ENCODE data around the gene SFT2D1.
A peak's percentile ranks its signal among the peaks of the same experiment; 100 is the strongest.

Gene SFT2D1

DNA sequence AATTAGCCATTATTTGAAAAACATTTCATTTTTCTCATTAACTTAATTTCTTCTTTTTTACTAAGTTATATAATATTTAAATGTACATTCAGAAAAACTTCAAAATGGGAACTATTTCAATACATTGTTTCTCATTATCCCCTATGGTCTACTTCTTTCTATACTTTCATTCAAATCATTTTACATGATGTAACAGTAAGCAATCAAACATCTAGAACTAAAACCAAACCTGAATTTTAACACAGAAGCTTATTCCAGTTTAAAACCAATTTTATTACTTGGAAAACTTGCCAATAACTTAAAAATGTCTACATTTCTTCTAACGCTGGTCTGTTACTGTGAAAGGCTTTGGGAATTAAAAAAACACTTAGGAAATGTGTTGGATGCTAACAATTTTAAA, 29.5 kb downstream of the SFT2D1 start:
- H3K4me3 ChIP-seq (ENCODE audit: low read length) = no peak overlapping the region
- no peak for DNase-seq (ENCODE audit: low read depth)
- TF ChIP-seq, protein P1, sequence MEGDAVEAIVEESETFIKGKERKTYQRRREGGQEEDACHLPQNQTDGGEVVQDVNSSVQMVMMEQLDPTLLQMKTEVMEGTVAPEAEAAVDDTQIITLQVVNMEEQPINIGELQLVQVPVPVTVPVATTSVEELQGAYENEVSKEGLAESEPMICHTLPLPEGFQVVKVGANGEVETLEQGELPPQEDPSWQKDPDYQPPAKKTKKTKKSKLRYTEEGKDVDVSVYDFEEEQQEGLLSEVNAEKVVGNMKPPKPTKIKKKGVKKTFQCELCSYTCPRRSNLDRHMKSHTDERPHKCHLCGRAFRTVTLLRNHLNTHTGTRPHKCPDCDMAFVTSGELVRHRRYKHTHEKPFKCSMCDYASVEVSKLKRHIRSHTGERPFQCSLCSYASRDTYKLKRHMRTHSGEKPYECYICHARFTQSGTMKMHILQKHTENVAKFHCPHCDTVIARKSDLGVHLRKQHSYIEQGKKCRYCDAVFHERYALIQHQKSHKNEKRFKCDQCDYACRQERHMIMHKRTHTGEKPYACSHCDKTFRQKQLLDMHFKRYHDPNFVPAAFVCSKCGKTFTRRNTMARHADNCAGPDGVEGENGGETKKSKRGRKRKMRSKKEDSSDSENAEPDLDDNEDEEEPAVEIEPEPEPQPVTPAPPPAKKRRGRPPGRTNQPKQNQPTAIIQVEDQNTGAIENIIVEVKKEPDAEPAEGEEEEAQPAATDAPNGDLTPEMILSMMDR (conservative IDR thresholded peaks at IDR 0.05; ENCODE audit: low read depth, low read length) = no peak

DNA sequence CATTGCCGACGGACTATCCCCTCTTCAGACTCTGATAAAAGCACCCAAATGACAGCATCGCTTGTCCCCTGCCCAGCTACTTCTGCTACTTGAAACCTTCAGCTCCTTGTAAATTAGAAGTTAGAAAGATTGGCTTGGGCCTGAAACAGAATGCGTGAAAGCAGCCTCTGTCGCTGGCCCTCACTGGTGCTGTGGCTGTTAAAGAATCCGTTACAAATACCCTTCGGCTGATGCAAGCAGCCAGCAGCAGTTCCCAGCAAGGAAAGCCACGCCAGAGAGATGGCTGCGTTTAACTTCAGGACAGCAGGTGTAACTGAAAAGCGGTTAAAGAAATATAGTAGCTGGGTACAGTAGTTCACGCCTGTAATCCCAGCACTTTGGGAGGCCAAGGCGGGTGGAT, 31.7 kb downstream of the SFT2D1 start:
- TF ChIP-seq, protein P1 (conservative IDR thresholded peaks at IDR 0.05; ENCODE audit: low read depth, low read length) = no peak
- no peak for DNase-seq (ENCODE audit: low read depth)
- H3K4me3 ChIP-seq (ENCODE audit: low read length) = no peak overlapping the region

DNA sequence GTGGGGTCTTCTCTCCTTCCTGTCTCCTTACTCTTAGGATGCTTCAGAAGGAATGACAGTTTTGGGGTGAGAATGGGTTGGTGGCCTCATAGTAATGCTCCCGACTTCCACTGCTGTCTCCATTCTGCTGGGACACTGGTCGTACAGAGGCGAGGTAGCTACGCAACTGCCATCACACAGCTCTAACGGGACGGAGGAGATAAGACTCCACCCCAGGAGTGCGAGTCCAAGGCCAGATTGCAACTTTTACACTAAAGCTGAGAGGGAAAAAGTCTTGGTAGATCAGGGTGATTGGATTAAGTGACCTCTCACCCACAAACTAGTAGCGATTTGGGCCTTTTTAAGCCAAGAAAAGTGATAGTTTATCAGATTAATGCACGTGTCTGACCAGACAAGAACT, 32.4 kb downstream of the SFT2D1 start:
- H3K4me3 ChIP-seq (ENCODE audit: low read length) = no peak overlapping the region
- DNase-seq (ENCODE audit: low read depth) = no peak
- TF ChIP-seq, protein P1 (conservative IDR thresholded peaks at IDR 0.05; ENCODE audit: low read depth, low read length) = no peak

DNA sequence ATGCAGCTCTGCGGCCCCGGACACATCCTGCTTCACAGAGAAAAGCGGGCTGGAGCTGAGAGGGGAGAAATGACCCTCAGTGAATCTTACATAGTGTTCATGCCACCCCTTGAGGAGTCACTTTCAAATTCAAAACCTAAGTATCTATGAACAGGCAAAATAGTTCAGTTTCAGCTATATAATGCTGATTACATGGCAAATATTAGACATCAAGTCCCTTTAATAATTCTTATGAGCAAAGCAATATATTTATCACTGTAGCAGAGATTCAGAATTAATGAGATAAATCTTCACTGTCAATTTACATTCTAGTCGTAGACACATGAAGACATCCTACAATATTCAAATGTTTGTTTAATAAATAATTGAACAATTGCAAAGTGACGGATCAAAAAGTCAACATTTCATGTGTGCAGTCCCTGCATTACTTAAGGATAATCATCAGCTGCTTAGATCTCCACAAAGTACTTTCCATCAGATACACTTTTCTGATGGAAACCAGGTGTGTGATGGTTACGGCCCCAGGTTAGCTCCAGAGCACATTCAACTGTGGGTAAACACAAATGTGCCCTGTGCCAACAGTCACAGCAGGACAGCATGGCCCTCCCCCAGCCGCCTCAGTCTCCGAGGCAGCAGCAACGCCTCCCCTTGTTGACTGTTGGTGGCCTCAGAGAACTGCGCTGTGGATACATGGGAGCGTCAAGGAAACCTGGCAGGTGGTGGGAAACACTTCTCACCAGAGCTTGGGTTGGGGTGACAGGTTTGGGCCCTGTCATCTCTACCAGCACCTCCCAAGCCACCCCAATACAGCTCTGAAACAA, 33.4 kb downstream of the SFT2D1 start:
- no peak for DNase-seq (ENCODE audit: low read depth)
- TF ChIP-seq, protein P1 (conservative IDR thresholded peaks at IDR 0.05; ENCODE audit: low read depth, low read length) = no peak
- H3K4me3 ChIP-seq (ENCODE audit: low read length) = peak overlapping the region; percentile 41

DNA sequence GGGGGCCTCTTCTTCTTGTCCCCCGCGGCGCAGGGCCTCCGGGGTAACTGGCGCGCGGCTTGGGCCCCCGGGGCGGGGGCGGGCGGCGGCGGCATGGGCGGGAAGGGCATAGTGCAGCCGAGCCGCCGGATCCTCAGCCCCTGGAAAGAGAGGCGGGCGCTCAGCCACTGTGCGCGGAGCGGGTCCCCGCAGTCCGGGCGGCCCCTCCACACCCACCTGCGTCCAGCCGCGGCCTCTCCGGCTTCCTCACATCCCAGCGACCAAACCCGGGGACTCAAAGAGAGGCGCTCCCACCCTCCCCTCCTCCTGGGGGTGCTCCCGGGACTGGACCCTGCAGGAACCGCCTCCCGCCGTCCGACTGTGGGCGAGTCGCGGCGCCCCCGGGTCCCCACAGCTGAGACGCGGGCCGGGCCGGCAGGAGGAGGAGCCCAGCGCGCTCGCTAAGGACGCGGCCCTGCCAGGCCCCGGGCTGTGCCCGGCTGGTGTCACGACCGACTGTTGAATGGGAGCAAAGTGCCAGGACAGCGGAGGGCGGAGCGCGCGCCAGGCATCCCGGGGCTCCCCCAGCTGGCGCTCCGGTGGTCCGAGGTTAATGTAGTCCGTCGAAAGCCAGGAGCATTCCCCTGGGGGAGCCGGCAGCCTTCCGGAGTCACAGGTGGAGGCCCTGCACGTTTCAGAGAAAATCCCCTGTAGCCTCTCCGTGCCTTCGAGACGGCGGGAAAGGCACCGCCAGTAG, 34.1 kb downstream of the SFT2D1 start, which contains the start of gene PRR18:
Gene PRR18 (minus strand): TSS at position 360 of the 736 bp plus-strand sequence. CDS start 250 bp downstream, at position 110.
- DNase-seq (ENCODE audit: low read depth) = no peak
- TF ChIP-seq, protein P1 (conservative IDR thresholded peaks at IDR 0.05; ENCODE audit: low read depth, low read length) = no peak
- H3K4me3 ChIP-seq (ENCODE audit: low read length) = peak within 1 kb of the TSS; percentile 41

DNA sequence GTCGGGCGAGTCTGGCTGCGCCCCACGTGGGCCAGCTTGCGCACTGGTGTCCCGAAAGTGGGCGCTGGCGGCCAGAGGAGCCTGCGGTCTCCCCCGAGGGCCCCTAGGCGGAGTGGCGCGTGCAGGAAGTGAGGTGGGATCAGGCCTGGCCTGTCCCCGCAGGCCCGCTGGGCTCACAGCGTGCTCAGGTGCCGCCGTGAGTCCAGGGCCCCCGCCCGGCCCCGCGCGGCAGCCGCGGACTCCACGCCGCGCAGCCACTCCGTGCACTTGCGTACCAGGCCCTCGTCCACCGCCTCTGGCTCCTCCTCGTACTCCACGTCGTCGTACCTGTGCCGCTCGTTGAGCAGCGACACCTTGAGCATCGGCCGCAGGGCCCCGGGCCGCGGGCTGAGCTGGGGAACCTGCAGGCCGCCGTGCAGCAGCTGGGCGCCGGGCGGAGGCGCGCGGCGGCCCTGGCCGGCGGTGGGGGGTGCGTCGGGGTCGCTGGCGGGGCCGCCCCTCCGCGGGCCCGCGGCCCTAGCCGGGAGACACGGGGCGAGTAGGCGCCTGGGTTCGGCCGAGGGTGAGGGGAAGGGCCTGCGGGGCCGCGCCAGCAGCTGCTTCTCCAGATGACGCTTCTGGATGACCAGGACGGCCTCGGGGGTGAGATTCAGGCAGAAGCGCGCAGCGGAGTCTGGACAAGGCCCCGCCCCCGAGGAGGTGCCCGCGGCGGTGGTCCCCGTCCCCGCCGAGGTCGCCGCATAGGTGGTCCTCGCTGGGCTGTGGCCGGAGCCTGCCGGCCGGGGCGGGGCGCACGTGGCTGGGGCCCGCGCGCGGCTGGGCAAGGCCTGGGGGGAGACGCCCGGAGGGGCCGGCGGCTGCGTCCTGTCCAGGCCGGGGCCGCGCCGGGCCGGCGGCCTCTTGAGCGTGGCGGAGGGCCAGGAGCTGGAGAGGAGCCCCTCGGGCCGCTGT, 35.0 kb downstream of the SFT2D1 start:
- no peak for DNase-seq (ENCODE audit: low read depth)
- TF ChIP-seq, protein P1 (conservative IDR thresholded peaks at IDR 0.05; ENCODE audit: low read depth, low read length) = no peak
- H3K4me3 ChIP-seq (ENCODE audit: low read length) = peak overlapping the region; percentile 15

All from retinal pigment epithelial cell (primary cell).